Spleen (tissue), 11 donors: Measurements from ENCODE around the gene DUSP10. TPM values are rescaled to one million over a fixed set of nuclear protein-coding genes. Genes with fewer than 3 reads are reported as not detected.

Experiments used
- DNase-seq: peaks from one replicate; pipeline ENCODE4 v3.0.0-alpha.2; 2020
- H3K27ac ChIP-seq, 8 donors: fragments of 200-600 bp; sonication (generic) in 7 of 8; 1 replicate in 4 of 8; 2 replicates in 4 of 8; pipeline versions ENCODE4 v1.5.0 to v1.8.0; 2016 to 2021; ENCODE audit warnings: inconsistent platforms in 4 of 8, mild to moderate bottlenecking in 4 of 8, moderate library complexity in 1 of 8
- H3K27me3 ChIP-seq, 7 donors: fragments of 200-600 bp; sonication (generic) in 6 of 7; replicated peaks in 1 of 7; 1 replicate in 4 of 7; 2 replicates in 3 of 7; pipeline versions ENCODE4 v1.5.0 to v1.8.0; 2016 to 2021; ENCODE audit warnings: inconsistent platforms in 3 of 7, mild to moderate bottlenecking in 1 of 7
- H3K36me3 ChIP-seq, 6 donors: fragments of 200-600 bp; sonication (generic) in 5 of 6; 1 replicate in 4 of 6; 2 replicates in 2 of 6; pipeline versions ENCODE4 v1.5.0 to v1.8.0; 2016 to 2021; ENCODE audit warnings: inconsistent platforms in 2 of 6
- H3K4me1 ChIP-seq, 6 donors: fragments of 200-600 bp; sonication (generic) in 5 of 6; 1 replicate in 3 of 6; 2 replicates in 3 of 6; pipeline versions ENCODE4 v1.5.0 to v1.8.0; 2016 to 2021; ENCODE audit warnings: inconsistent platforms in 3 of 6
- H3K4me3 ChIP-seq, 8 donors: fragments of 200-600 bp; sonication (generic) in 7 of 8; 1 replicate in 4 of 8; 2 replicates in 4 of 8; pipeline versions ENCODE4 v1.5.0 to v1.8.0; 2016 to 2021; ENCODE audit warnings: inconsistent platforms in 4 of 8, mild to moderate bottlenecking in 4 of 8, moderate library complexity in 2 of 8
- H3K9me3 ChIP-seq, 8 donors: fragments of 200-600 bp; sonication (generic) in 7 of 8; 1 replicate in 4 of 8; 2 replicates in 4 of 8; pipeline versions ENCODE4 v1.5.0 to v1.8.0; 2016 to 2021; ENCODE audit warnings: inconsistent platforms in 4 of 8
- POLR2A ChIP-seq, 3 donors: fragments of 450-650 bp; IDR thresholded peaks; one replicate each; pipeline ENCODE4 v1.5.1; 2017; ENCODE audit warnings: antibody characterized with exemption in 3 of 3, mild to moderate bottlenecking in 1 of 3
- POLR2AphosphoS5 ChIP-seq, 3 donors: sonication (generic); formaldehyde crosslinking; IDR thresholded peaks; one replicate each; pipeline ENCODE4 v1.5.1; 2017; ENCODE audit warnings: antibody characterized with exemption in 3 of 3
- WGBS, 5 donors: extraction: QIAGEN DNeasy Blood & Tissue Kit in 3 of 5; methylation state at CpG; one replicate each; pipeline versions ENCODE4 v1.1.5 to v1.1.7; 2013 to 2018; 5-methylcytosine and 5-hydroxymethylcytosine counted together
- intact Hi-C: fragments of 100-400 bp; cut with DNase I; formaldehyde crosslinking; loops from one replicate; pipeline ENCODE4 v1.15.0; 2023; ENCODE audit warnings: low total_unique reads
- polyA plus RNA-seq, 3 donors: library from polyadenylated mRNA; stranded (reverse); fragments of 200-250 nt; gene quantifications; one replicate each; pipeline ENCODE4 v1.2.1, GENCODE V29; 2013
- total RNA-seq, 7 donors: library from RNA; depleted of rRNA in 3 of 7; stranded (reverse); fragments of >200 nt in 3 of 7; fragmentation: NEBNext Ultra II Directional in 4 of 7; extraction: Animal tissue kit (Norgen Biotek cat#: 25700) in 4 of 7; gene quantifications; one replicate each; pipeline versions ENCODE4 v1.1.0 to v1.2.1, GENCODE V29; 2016 to 2021
- TF ChIP-seq, protein P1 (sequence below), 11 experiments: fragments of 200-600 bp in 7 of 11; fragments of 450-650 bp in 4 of 11; sonication (generic) in 4 of 11; IDR thresholded peaks in 8 of 11; conservative IDR thresholded peaks in 3 of 11; 1 replicate in 7 of 11; 2 replicates in 4 of 11; pipeline versions ENCODE4 v1.4.0 to v1.8.0; 2016 to 2021; ENCODE audit warnings: antibody characterized with exemption in 11 of 11, inconsistent platforms in 4 of 11, mild to moderate bottlenecking in 1 of 11
- donor health status: healthy with polysubstance abuse.
- donor health status: DM: no; HTN: no; CAD: no; lungs with moderate emphysema.
- donor health status: DM: no; HTN: no; CAD: no.
- donor health status: Bipolar disorder and iron deficiency.
- donor health status: healthy.
- donor health status: DM: no; HTN: no; CAD: no.
- donor health status: DM: yes; HTN: yes; CAD: no.

DUSP10 gene
- total and polyA plus RNA-seq, 10 donors = 3.4 to 11.9 (median 7.4) TPM

DNA sequence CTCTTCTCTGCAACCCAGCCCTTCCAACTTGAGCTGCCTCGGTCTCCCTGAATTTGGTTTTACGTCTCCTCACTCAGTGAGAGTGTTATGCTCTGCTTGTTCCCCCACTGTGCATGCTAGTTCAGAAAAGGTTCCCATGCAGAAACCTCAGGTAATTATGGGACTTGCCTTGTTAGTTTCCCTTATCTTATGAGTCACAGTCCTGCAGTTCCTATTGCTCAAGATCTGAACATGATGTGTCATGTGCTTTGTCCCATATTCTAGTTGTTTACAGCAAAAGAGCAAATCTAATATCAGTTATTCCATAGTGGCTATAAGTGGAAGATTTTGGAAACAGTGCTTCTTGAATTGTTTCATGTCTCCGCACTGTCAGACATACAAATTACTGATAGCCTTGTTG is 74.4 kb downstream of the DUSP10 start:
- no peak overlapping the region for H3K4me3 ChIP-seq
- H3K27ac ChIP-seq = no peak overlapping the region
- WGBS, 5 donors = 83 to 94% (median 86%) methylated on average over 3 of the region's 3 CpGs
- no peak for DNase-seq
- intact Hi-C loops = no loop called here
- no peaks in the 10 kb centered on the region for H3K27me3 ChIP-seq
- no peaks in the 10 kb centered on the region for H3K36me3 ChIP-seq
- TF ChIP-seq, protein P1, sequence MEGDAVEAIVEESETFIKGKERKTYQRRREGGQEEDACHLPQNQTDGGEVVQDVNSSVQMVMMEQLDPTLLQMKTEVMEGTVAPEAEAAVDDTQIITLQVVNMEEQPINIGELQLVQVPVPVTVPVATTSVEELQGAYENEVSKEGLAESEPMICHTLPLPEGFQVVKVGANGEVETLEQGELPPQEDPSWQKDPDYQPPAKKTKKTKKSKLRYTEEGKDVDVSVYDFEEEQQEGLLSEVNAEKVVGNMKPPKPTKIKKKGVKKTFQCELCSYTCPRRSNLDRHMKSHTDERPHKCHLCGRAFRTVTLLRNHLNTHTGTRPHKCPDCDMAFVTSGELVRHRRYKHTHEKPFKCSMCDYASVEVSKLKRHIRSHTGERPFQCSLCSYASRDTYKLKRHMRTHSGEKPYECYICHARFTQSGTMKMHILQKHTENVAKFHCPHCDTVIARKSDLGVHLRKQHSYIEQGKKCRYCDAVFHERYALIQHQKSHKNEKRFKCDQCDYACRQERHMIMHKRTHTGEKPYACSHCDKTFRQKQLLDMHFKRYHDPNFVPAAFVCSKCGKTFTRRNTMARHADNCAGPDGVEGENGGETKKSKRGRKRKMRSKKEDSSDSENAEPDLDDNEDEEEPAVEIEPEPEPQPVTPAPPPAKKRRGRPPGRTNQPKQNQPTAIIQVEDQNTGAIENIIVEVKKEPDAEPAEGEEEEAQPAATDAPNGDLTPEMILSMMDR (IDR thresholded peaks at IDR 0.05 in 8 of 11, conservative IDR thresholded peaks at IDR 0.05 in 3 of 11) = no peak
- TF ChIP-seq POLR2A (IDR thresholded peaks at IDR 0.05) (no peak), POLR2AphosphoS5 (IDR thresholded peaks at IDR 0.05) (no peak)
- no peaks in the 10 kb centered on the region for H3K9me3 ChIP-seq
- H3K4me1 ChIP-seq = no peaks in the 10 kb centered on the region

DNA sequence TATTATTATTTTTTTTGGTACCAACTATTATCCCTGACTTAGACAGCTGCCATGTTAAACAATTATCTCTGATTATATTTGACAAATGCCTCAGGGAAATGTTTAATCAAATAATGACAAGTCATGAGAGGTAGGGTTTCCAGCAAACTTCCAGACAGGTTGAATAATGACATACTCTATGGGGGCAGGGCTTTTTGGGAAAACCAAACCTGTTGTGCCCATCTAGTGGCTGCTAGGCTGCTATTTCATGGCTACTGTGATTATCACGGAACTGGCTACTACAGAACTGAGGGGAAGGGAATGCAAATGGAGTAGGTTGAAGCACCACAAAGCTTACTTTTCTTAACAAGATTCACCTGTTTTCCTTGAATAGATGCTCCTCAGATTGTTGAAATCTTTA is 77.6 kb downstream of the DUSP10 start:
- intact Hi-C loops = no loop called here
- no peak overlapping the region for H3K4me3 ChIP-seq
- no peak for DNase-seq
- H3K9me3 ChIP-seq = no peaks in the 10 kb centered on the region
- WGBS, 5 donors = 0 to 88% (median 43%) methylated on average over 1 of the region's 1 CpG
- H3K27me3 ChIP-seq = no peaks in the 10 kb centered on the region
- H3K27ac ChIP-seq = no peak overlapping the region
- no peaks in the 10 kb centered on the region for H3K4me1 ChIP-seq
- H3K36me3 ChIP-seq = no peaks in the 10 kb centered on the region
- TF ChIP-seq, protein P1 (IDR thresholded peaks at IDR 0.05 in 8 of 11, conservative IDR thresholded peaks at IDR 0.05 in 3 of 11) = no peak
- TF ChIP-seq POLR2AphosphoS5 (IDR thresholded peaks at IDR 0.05) (no peak), POLR2A (IDR thresholded peaks at IDR 0.05) (no peak)

DNA sequence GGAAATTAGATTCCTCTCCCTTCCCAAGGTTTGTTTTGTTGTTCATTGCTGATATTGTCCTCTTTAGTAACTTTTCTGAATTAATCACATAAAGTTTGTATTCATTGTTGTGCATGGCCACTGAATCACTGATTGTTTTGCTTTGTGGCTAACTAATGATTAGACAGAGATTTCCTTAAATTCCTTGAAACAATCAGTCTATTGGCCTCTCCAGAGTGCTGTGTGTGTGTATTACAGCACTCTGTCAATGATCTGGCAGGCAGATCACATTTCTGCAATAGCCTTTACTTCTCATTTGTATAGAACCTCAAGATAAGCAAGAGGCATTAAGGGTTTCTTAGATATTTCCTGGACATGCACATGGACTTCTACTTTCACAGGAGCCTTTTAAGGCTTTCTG is 78.6 kb downstream of the DUSP10 start:
- intact Hi-C loops = no loop called here
- TF ChIP-seq POLR2AphosphoS5 (IDR thresholded peaks at IDR 0.05) (no peak), POLR2A (IDR thresholded peaks at IDR 0.05) (no peak)
- TF ChIP-seq, protein P1 (IDR thresholded peaks at IDR 0.05 in 8 of 11, conservative IDR thresholded peaks at IDR 0.05 in 3 of 11) = no peak

DNA sequence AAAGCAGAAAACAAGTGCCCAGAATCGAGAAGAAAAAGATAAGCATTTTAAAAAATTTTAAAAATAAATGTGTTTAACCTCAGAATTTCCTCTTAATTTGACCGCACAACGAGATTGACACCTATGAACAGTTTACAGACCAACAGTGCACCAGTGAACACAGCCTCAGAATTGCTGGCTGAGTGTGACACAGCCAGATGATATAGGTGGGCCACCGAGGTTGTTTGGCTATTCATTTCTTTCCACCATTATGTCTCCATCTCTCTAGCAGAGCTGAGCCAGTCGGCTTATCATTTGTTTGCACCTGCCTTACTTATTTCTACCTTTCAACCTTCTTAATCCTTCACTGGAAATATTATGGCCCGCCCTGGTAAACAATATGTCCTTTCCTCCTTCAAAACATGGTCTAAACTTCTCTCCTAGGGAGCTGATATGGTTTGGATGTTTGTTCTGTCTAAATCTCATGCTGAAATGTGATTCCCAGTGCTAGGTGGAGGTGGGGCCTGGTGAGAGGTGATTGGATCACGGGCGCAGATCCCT is 86.1 kb downstream of the DUSP10 start:
- no peak overlapping the region for H3K27ac ChIP-seq
- intact Hi-C loops = no loop called here
- H3K36me3 ChIP-seq = no peaks in the 10 kb centered on the region
- no peaks in the 10 kb centered on the region for H3K9me3 ChIP-seq
- TF ChIP-seq POLR2A (IDR thresholded peaks at IDR 0.05) = no peak
- TF ChIP-seq, protein P1 (IDR thresholded peaks at IDR 0.05 in 8 of 11, conservative IDR thresholded peaks at IDR 0.05 in 3 of 11) = no peak
- TF ChIP-seq POLR2AphosphoS5 (IDR thresholded peaks at IDR 0.05) = no peak
- H3K4me1 ChIP-seq = no peaks in the 10 kb centered on the region
- DNase-seq = no peak
- H3K4me3 ChIP-seq = no peak overlapping the region
- WGBS, 5 donors = 85 to 92% (median 87%) methylated on average over 8 of the region's 8 CpGs
- H3K27me3 ChIP-seq = no peaks in the 10 kb centered on the region

More for the DNA sequence above, 78.6 kb downstream of the DUSP10 start:
- H3K27ac ChIP-seq = no peak overlapping the region
- H3K36me3 ChIP-seq = no peaks in the 10 kb centered on the region
- H3K4me1 ChIP-seq = no peaks in the 10 kb centered on the region
- H3K4me3 ChIP-seq = no peak overlapping the region
- no peak for DNase-seq
- no peaks in the 10 kb centered on the region for H3K27me3 ChIP-seq
- H3K9me3 ChIP-seq = no peaks in the 10 kb centered on the region
